Activated CD4-positive, alpha-beta T cell treated with anti-CD3 and anti-CD28 coated beads, Interleukin-2, amount 50 U/mL, for 4 hours (primary cell): Measurements from ENCODE around the gene ZNF92.
"Not testable (repeated sequence)": the region's sequence is repeated elsewhere in the genome, so short reads cannot be mapped to it uniquely, and the experiment has no call there.

Experiments
- DNase-seq, 2 experiments: peaks; one replicate each; pipeline ENCODE4 v3.0.0-alpha.2; 2020

The ZNF92 gene

DNA sequence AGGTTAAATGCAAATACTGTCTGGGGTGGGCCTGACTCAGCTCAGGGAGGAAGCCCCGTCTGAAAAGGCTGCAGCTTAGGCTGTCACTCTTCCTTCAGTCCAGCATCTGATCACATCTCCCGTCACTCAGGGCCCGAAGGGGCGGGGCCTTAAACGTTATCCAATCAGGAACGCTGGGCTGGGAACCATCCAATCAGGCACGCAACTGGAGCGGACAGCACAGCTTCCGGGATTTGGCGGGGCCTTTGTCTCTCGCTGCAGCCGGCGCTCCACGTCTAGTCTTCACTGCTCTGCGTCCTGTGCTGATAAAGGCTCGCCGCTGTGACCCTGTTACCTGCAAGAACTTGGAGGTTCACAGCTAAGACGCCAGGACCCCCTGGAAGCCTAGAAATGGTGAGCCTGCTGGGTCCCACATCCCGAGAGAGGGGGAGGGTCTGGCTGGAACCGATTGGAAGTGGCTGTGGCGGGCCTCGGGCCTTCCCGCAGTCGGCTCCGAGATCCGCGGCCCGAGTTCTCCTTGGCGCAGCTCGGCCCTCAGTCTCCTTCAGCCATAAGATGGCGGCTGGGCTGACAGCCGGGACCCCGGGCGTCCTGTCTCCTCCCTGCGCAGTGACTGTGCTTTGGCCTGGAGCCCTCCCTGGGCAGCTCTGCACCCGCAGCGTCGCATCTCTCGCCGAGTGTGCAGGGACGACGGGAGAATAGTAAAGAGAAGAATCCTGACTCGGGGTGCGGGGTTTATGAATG, at the start of gene ZNF92:
Gene ZNF92 (plus strand): TSS at position 248 of the 744 bp plus-strand sequence. CDS start 143 bp downstream, at position 391.
- DNase-seq: peak; percentile 92

DNA sequence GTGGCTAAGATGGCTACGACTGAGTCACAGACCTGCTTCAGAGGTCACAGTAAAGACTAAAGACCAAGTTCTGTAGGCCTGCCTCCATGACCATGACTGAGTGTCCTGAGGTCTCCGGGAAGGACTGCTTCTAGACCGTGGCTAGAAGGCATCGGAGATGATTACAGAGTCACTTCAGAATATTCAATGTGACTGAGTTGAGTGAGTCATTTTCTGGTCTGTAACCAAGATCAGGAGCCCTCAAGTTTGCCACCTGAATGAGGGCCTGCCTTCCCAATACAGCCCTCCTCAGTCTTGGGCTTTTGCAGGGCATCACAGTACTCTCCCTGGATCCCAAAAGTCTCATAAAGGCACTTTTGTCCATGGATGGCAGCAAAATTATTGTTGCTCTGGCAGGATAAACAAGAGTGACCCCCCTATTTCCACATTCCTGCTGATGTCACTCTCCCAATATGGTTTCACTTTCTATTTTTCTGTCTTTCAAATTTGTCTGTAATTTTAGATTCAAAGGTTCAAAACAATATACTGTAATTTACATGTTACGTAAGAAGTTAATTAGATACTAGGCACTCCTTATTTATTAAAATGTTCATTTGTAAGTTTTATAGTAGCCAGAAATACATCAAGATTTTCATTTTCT, 47.7 kb upstream of the ZNF92 start:
- no peak for DNase-seq

DNA sequence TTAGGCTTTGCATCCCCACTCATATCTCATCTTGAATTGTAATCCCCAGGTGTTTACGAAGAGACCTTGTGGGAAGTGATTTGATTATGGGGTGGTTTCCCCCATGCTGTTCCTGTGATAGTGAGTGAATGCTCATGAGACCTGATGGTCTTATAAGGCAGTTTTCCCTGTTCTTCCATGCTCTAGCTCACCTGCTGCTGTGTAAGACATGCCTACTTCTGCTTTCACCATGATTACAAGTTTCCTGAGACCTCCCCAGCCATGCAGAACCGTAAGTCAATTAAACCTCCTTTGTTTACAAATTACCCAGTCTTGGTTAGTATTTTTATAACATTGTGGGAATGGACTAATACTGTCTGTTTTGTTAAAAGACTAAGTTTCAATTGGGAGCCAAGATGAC, 35.3 kb upstream of the ZNF92 start:
- DNase-seq: no peak

DNA sequence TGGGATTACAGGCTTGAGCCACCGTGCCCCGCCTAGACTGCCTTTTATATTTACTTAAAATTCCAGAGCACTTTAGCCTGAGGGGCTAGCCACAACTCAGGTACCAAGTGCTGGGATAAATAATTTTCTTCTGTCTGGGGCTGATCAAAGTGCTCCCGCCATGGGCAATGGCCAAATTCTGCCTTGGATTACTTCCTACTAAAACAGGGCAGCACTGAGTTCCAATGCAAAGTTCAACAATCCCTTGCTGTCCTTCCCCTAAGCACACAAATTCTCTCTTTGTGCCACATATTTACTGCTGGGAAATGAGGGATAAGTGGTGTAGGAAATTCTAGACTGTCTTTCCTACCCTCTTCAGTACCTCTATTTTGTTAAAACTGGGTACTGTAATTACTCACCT, 34.4 kb upstream of the ZNF92 start:
- DNase-seq: no peak

DNA sequence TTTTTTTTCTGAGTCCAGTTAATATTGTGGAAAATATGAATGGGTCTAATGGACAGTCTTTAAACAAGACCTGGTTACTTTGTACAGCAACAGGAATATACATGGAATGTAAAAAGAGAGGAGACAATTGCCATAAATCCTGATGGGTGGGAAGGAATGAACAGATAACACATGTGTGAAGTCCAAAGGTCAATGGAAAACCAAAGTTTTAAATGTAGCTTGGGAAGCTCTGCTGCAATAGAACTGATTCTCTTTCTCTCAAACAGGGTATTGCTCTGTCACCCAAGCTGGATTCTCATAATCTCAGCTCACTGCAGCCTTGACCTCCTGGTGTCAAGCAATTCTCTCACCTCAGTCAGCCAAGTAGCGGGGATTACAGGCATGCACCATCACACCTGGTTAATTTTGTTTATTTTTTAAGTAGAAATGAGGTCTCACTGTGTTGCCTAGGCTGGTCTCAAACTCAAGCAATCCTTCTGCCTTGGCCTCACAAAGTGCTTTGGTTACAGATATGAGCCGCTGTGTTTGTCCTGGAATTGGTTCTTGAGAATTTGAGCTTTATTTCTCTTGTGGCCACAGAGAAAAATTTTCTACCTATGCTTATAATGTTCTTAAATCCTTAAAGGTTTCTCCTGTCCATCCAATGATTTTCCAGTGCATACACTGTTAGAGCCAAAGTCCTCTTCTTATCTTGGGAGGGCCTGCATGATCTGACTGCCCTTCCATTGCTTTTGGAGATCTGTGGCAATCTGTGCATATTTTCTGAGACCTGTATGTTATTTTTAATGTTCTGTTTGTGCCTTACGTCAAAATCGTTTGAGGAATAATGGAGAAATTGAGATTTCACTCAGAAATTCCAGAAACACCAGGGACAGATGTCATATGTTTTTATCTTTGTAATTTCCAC, 30.7 kb upstream of the ZNF92 start:
- no peak for DNase-seq

DNA sequence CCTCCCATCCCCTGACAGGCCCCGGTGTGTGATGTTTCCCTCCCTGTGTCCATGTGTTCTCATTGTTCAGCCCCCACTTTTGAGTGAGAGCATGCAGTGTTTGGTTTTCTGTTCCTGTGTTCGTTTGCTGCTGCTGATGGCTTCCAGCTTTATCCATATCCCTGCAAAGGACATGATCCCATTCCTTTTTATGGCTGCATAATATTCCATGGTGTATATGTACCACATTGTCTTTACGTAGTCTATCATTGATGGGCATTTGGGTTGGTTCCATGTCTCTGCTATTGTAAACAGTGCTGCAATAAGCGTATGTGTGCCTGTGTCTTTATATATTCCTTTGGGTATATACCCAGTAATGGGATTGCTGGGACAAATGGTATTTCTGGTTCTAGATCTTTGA, 29.1 kb upstream of the ZNF92 start:
- DNase-seq: not testable (repeated sequence)

DNA sequence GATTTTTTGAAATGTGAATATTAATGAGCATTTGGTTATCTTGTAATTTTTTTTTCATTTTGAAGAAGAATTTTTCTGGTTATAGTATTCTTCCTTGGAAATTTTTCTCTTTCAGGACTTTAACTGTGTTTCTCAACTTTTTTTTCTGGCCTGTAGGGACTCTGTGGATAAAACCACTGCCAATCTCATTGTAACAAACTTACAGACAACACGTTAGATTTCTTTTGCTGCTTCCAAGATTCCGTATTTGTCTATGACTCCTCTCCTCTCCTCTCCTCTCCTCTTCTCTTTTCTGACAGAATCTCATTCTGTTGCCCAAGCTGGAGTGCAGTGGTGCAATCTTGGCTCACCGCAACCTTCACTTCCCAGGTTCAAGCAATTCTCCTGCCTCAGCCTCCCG, 19.4 kb upstream of the ZNF92 start:
- no peak for DNase-seq

DNA sequence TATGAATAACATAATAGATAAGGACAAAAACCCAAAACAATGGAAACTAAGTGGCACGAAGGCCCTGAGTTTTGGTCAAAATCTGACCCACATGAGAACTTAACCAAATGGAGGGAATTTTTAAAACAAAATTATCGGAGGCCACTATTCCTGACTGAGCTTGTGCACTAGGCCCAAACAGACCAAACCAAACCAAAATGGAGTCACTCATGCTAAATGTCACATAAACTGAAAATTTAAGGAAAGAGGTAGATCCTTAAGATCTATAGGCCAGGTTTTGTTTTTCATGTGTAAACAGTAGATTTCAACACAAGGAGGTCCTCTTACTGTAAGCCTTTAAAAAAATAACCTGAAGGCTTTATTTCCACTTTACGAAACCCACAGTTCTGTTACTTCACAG, 3.8 kb upstream of the ZNF92 start:
- no peak for DNase-seq

DNA sequence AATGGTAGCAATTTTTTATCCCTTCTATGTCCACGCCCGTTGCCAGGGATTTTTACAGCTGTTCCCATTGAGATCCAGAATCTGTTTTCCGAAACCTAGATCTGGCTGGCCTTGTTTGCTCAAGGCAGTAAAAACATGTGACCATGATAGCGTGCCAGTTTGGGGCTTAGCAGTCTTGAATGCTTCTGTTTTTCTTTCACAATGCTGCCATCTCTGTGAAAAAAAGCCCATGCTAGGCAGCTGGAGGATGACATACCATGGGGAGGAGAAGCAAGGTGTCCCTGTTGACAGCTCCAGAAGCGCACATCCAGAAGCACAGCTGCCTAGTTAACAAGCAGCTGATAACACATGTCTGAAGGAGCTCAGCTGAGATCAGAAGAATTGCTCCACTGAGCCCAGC, 2.2 kb upstream of the ZNF92 start:
- DNase-seq: no peak

DNA sequence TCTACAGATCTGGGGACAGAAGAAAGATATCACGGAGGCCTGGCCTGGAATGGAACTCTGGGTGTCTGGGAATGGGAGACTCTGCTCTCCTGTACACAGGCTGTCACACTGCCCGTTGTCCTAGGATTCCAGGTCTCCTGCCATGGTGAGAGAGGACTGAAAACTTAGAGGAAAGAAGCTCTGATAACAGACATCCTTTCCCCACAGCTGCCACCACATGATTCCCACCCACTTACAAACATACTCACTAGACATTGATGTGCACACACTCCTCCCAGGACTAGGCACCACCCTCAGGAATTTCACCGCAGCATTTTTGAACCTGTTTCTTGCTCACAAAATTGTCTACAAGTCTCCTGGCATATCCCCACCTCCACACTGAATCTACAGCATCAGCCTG, 5.7 kb downstream of the ZNF92 start:
- no peak for DNase-seq

DNA sequence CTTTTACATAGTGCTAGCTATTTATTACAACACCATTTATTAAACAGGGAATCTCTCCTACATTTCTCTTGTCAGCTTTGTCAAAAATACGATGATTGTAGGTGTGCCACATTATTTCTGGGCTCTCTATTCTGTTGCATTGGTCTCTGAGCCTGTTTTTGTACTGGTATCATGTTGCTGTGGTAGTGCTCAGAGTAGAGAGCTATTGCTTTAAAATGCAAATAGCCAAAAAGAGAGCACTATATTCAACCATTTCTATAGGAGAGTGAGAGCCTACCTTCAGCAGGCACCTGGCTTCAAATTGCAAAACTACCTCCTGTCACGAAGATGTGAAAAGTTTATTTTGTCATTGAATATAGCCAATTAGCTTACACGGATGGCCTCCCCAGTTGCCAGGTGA, 8.1 kb downstream of the ZNF92 start:
- no peak for DNase-seq

DNA sequence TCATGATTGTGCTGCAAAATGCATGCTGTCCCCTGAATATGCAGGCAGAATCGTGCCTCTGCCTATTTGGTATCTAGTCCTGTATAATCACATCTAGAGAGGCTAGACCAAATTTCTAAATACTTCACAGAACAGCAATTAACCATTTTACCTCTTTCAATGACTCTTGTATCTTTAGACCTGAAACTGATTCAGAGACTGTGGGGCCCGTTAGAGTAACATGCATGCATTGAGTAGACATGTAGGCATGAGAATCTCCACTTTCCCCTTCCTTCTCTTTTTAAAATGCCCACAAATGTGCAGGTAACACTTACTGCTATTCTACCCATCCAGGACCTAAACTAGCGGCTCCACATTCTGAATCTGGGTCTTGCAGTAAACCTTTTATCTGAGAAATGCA, 8.8 kb downstream of the ZNF92 start:
- no peak for DNase-seq

DNA sequence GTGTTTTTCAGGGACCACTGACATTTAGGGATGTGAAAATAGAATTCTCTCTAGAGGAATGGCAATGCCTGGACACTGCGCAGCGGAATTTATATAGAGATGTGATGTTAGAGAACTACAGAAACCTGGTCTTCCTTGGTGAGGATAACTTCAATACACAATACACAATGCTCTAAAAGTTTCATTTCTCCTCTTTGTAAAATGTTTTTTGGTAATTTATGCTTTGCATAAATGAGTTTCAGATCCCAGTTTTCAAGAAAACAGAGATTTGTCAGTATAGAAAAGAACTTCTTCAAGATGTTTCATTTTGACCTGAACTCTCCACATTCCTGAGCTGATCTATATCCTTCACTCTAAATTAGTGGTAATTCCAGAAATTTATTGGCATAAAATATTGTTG, 14.2 kb downstream of the ZNF92 start:
- no peak for DNase-seq

DNA sequence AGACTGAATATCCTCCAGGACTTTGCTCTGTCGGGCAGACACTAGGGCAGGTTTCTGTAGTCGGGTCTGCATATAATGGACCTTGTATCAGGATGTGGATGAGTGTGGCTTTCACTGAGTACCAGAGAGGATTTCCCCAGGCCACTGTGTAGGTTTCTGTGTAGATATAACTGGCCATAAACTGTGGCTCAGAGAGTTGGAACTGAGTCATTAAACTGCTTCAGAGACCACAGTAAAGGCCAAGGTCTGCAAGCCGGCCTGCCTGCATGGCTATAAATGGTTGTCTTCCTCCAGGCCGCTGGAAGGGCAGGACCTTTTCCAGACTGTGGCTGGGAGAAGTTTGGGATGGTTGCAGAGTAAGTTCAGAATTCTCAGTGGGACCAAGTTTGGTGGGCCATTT, 16.9 kb downstream of the ZNF92 start:
- no peak for DNase-seq

DNA sequence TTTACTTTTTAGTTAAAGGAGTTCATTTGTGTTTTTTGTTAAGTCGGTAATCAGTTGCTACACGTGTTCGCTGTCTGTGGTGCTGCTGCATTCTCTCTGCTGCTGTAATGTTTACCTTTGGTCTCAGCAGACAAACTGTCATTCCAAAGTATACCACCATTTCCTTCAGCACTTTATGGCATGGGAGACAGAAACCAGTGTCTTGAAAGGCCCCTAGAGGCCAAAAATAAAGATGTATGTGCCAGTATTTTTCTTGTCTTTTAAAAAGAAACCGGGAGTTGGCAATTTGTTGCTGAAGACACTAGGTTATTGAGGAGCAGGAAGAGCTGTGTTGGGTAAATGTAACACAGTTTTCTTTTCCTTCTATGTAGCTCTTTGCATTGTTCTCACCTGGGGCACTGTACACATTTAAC, 24.1 kb downstream of the ZNF92 start:
- DNase-seq: no peak

DNA sequence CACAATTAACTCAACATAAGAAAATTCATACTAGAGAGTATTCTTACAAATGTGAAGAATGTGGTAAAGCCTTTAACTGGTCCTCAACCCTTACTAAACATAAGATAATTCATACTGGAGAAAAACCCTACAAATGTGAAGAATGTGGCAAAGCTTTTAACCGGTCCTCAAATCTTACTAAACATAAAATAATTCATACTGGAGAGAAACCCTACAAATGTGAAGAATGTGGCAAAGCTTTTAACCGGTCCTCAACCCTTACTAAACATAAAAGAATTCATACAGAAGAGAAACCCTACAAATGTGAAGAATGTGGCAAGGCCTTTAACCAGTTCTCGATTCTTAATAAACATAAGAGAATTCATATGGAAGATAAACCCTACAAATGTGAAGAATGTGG, 25.0 kb downstream of the ZNF92 start:
- DNase-seq: not testable (repeated sequence)

DNA sequence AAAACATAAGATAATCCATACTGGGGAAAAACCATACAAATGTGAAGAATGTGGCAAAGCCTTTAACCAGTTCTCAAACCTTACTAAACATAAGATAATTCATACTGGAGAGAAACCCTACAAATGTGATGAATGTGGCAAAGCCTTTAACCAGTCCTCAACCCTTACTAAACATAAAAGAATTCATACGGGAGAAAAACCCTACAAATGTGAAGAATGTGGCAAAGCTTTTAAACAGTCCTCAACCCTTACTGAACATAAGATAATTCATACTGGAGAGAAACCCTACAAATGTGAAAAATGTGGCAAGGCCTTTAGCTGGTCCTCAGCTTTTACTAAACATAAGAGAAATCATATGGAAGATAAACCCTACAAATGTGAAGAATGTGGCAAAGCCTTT, 25.4 kb downstream of the ZNF92 start:
- DNase-seq: not testable (repeated sequence)

DNA sequence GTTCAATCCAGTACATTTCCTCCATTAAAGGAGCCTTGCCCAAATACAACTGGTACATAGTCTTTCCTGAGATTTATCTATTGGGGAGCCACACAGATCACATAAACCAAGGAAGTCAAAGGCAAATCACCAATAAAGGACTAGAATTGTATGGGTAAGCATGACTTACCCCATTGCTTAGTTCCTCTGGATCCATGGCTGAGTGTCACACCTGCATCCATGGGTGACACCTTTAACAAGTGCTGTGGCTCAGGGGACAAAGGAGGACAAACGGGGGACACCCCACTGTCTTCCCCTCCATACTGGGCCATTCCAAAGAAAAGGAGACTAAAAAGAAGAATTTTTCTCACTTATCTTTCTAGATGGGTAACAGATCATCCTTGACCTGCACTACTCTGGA, 30.4 kb downstream of the ZNF92 start:
- no peak for DNase-seq

DNA sequence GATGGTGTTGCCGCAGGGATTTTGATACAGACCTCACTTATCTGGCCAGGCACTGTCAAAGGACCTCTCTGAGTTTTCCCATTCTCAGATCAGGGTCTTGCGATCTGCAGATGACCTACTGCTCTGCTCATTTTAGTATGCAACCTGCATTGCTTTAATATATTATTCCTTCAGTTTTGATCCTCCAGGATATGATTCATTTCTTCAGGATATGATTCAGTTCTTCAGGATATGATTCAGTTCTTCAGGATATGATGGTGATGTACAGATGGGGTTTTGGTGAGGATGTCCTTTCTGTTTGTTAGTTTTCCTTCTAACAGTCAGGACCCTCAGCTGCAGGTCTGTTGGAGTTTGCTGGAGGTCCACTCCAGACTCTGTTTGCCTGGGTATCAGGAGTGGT, 33.1 kb downstream of the ZNF92 start:
- not testable (repeated sequence) for DNase-seq

DNA sequence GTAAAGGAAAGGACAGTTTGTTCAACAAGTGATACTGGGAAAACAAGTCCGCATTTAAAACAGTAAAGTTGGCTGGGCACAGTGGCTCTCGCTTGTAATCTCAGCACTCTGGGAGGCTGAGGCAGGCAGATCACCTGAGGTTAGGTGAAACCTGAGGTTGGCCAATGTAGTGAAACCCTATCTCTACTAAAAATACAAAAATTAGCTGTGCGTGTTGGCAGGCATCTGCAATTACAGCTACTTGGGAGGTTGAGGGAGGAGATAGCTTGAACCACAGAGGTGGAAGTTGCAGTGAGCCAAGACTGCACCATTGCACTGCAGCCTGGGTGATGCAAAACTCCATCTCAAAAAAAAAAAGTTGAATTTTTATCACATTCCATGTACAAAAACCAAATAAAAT, 35.7 kb downstream of the ZNF92 start:
- DNase-seq: no peak

DNA sequence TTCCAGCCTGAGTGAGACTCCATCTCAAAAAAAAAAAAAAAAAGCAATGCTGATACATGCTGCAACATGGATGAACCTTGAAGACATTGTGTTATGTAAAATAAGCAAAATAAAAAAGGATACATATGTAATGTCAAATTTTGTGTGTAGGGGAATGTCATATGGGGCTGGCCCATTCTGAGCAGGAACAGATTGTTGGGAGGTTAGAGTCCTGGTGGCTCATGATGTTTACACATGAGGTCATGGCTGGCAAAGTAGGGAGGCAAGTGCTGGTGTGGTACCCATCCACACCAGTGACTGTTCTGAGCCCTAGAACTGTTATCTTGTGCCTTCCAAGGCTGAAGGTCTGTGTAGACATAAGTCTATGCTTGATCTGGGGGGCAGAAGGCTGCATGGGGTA, 37.6 kb downstream of the ZNF92 start:
- DNase-seq: no peak

DNA sequence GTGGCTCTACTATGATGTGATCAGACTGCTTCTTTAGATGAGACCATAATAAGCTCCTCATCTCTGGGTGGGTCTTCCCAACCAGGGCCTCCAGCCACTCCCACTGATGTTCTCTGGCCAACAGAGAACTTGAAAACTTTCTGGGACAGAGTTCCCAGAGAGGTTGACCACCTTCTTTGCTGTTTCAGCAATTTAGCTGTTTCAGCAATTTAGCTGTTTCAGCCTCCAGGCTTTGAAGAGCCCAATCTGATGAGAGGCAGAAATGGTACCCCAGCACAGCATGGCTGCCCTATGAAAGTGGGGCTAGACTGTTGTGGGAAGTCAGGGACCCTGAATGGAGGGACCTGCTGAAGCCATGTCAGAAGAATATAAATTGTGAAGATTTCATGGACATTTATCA, 49.0 kb downstream of the ZNF92 start:
- DNase-seq: no peak

DNA sequence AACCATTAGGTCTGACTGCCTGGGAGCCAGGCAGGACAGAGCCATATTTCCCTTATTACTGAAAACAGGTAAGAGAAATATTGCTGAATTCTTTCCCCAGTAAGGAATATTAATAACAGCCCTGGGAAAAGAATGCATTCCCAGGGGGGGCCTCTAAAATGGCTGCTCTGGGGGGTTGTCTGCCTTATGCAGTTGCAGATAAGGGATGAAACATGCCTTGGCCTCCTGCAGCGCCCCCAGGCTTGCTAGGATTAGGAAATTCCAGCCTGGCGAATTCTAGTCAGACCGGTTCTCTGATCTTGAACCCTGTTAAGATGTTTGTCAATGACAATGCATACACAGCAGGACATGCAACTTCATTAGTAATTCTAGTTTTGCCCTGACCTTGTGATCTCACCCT, 49.6 kb downstream of the ZNF92 start:
- not testable (repeated sequence) for DNase-seq
